Ureter (tissue), 1 donor: ENCODE measurements around the gene ADAMTSL2. TPM values are rescaled to one million over a fixed set of nuclear protein-coding genes. Genes with fewer than 3 reads are reported as not detected.
A peak's percentile ranks its signal among the peaks of the same experiment; 100 is the strongest.
"Not testable (repeated sequence)": the region's sequence is repeated elsewhere in the genome, so short reads cannot be mapped to it uniquely, and the experiment has no call there.

Experiments used
- DNase-seq: peaks from one replicate; pipeline ENCODE4 v3.0.0-alpha.2; 2020; ENCODE audit warnings: low spot score
- total RNA-seq: library from RNA; stranded (reverse); gene quantifications from one replicate; pipeline ENCODE4 v1.2.4, GENCODE V29; 2023
- donor health status: DM: yes; HTN: yes; CAD: no.

The ADAMTSL2 gene
- total RNA-seq, 1 donor from 2014 or later: 8.8 TPM

DNA sequence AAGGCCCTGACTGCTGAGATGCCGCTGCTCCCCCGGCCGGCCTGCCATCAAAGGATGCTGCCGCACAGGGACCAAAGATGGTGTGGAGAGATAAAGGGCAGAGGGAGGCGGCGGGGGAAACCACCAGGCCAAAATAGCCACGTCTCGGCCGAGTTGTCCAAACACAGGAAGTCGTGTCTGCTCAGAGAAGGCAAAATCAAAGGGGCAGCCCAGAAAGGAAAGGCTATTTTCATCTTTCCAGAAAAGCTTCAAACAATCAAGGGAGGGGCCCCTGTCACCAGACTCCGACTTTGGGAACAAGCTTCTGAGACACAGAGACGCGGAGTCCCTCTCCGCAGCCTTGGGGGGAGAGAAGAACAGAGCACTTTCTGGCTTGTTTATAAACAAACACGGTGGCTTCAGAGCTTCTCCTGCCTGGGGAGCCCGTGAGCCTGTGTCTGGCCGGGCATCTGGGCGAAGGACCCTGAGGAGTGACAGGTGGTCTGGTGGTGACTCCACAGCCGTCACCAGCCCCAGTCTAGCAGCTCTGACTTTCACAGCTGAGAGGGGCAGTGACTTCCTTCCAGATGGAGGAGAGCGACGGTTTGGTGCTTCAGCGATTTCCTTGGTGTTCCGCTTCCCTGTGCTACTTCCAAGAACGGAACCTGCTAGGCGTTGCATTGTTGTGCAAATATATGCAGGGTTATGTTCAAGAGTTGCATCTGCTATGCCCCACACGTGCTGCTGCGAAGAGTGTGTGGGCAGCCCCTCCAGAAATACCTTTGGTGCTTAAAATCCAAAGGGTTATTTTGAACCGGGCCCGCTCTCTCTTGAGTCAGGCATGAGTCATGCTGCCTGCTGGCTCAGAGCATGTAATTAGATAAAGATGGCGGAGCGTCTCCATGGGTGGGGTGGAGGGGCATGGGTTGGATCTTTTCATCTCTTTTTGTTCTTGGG, 24.0 kb downstream of the ADAMTSL2 start:
- no peak for DNase-seq

DNA sequence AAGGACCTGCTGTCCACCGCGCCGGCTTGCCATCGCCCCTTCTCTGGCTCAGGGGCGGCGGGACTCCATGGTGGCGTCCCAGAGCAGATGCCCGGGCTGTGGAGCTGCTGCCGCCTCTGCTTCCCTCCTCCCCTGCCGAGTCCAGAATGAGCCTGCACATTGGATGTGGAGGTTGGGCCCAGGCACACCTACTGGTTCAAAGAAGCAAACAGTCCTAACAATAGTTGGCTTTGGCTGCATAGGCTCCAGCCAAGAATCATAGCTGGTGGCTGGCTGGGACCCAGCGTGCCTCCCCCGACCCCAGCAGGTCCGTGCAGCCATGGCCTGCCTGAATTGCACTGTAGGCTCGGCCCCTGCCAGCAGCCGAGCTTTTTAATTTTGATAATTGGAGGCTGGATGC, 25.8 kb downstream of the ADAMTSL2 start:
- no peak for DNase-seq

DNA sequence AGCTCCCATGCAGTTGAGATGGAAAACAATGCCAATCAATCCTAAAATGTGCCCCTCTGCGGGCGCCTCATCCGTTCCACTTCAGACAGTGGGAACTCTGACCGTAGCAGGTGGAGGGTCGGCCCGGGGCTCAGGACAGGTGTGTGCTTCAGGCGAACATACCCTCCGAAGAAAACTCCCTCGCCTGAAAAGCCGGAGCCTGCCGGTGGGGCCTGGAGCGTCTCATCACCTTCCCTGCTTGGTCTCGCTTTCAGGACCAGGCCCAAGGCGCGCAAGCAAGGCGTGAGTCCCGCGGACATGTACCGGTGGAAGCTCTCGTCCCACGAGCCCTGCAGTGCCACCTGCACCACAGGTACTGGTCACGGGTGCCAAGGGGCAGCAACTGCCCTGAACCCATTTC, 26.4 kb downstream of the ADAMTSL2 start:
- DNase-seq: no peak

DNA sequence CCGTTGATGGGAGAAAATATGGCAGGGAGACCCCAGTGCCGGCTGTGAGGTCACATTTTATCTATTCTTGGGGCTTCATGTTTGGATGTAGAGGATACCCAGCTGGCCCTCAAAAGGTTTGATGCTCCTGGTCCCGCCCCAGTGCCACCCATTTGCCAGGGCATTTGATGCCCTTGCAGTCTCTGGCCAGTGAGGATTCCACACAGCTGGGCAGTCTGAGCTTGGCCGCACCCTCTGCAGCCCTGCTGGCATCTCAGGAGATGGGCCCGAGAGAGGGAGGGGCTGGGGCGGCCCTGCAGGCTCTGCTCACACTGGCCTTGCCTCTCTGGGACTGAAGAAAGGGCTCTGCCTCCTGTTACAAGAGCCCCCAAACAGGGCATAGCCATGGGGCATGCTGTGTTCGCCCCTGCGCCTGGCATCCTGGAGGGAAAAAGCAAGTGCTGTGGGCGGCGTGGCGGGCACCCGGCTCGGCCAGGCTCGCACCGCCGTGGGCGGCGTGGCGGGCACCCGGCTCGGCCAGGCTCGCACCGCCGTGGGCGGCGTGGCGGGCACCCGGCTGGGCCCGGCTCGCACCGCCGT, 27.6 kb downstream of the ADAMTSL2 start:
- DNase-seq: no peak

DNA sequence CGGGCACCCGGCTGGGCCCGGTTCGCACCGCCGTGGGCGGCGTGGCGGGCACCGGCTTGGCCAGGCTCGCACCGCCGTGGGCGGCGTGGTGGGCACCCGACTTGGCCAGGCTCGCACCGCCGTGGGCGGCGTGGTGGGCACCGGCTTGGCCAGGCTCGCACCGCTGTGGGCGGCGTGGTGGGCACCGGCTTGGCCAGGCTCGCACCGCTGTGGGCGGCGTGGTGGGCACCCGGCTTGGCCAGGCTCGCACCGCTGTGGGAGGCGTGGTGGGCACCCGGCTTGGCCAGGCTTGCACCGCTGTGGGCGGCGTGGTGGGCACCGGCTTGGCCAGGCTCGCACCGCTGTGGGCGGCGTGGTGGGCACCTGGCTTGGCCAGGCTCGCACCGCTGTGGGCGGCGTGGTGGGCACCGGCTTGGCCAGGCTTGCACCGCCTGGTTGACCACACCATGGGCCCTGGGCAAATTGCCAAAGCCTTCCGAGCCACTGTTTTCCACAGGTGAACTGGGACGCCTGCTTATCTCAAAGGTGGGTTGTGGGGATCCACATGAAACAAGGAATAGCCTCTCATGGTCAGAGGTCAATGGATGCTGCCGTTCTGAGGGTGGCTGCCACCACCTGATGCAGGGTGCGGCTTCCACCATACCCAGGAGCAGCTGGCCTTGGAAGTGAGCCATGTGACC, 28.2 kb downstream of the ADAMTSL2 start:
- no peak for DNase-seq

DNA sequence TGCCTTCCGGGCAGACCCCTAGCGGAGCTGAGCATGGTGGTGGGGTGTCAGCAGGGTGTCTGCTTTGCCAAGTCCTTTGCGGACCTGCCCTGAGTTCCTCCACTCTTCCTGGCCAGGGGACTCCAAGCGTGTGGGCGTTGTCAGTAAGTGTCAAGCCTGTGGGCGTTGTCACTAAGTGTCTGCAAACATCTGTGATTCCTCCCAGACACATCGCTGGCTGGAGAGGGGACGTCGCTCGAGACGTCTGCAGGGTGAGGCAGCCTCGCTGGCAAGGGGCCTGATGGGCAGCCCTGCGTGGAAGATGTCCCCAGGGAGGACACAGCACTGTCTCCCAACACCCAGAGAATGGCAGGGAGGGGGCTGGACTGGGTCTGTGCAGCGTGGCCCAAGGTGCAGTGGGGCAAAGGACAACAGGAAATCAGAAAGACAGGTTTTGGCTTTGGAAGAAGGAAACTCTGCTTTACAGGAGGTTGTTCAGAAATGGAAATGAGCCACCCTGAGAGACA, 28.8 kb downstream of the ADAMTSL2 start:
- DNase-seq: peak; percentile 61

DNA sequence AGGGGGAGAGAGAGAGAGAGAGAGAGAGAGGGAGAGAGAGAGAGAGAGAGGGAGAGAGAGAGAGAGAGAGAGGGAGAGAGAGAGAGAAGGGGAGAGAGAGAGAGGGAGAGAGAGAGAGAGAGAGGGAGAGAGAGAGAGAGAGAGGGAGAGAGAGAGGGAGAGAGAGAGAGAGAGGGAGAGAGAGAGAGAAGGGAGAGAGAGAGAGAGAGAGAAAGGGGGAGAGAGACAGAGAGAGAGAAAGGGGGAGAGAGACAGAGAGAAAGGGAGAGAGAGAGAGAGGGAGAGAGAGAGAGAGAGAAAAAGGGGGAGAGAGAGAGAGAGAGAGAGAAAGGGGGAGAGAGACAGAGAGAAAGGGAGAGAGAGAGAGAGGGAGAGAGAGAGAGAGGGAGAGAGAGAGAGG, 29.3 kb downstream of the ADAMTSL2 start:
- DNase-seq: not testable (repeated sequence)

DNA sequence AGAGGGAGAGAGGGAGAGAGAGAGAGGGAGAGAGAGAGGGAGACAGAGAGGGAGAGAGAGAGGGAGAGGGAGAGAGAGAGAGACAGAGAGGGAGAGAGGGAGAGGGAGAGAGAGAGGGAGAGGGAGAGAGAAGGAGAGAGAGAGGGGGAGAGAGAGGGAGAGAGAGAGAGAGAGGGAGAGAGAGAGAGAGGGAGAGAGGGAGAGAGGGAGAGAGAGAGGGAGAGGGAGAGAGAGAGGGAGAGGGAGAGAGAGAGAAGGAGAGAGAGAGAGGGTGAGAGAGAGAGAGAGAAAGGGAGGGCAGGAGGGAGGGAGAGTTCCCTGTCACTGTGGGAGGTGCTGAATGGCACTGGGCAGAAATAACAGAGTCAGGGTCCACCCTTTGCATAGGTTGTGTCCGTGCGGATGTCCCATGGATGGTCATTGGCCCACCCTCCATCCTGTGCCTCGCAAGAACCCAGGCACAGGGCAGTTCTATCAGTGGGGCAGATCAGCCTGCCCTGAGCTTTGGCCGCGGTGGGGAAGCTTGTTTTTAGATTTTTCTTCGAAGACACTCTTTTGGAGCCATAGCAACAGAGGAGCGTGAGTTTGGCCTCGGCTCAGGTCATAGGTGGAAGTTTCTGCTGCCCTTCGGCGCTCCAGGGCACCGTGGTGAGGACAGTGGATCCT, 30.1 kb downstream of the ADAMTSL2 start:
- no peak for DNase-seq

DNA sequence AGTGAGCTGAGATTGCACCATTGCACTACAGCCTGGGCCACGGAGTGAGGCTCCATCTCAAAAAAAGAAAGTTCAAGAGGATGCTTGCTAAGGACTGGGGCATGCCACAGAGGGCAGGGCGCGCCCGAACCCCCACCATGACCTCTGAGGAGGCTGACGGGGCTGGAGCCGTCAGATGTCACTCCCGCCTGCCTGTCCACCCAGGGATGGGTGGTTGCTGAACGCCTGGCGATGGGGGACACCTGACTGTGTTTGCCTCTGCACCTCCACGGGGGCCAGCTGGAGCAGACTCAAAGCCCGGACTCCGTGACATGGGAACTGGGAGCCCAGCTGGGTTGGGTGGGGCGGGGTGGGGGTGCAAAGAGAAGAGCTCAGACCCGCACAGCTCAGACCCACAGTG, 31.9 kb downstream of the ADAMTSL2 start:
- DNase-seq: no peak

DNA sequence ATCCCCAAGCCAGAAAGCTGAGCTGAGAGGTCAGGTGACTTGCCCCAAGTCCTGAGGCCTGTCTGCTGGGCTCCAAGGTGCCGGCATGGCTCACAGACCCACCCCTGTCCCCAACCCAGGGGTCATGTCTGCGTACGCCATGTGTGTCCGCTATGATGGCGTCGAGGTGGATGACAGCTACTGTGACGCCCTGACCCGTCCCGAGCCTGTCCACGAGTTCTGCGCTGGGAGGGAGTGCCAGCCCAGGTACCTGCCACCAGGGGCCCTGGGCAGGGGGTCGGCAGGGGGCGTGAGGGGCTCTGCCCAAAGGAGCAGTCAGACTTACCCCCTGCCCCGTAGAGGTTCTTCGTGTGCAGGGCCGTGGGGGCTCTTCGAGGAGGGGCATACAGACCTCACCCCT, 32.3 kb downstream of the ADAMTSL2 start:
- DNase-seq: no peak

DNA sequence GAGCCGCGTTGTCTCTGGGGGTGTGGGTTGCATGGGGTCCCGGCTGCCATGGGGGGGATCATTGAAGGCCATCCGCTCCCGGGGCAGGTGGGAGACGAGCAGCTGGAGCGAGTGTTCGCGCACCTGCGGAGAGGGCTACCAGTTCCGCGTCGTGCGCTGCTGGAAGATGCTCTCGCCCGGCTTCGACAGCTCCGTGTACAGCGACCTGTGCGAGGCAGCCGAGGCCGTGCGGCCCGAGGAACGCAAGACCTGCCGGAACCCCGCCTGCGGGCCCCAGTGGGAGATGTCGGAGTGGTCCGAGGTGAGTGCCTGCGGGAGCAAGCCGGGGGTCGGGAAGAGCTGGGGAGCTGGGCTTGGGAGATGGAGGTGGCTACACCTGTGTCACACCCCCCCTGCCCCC, 33.7 kb downstream of the ADAMTSL2 start:
- DNase-seq: no peak

DNA sequence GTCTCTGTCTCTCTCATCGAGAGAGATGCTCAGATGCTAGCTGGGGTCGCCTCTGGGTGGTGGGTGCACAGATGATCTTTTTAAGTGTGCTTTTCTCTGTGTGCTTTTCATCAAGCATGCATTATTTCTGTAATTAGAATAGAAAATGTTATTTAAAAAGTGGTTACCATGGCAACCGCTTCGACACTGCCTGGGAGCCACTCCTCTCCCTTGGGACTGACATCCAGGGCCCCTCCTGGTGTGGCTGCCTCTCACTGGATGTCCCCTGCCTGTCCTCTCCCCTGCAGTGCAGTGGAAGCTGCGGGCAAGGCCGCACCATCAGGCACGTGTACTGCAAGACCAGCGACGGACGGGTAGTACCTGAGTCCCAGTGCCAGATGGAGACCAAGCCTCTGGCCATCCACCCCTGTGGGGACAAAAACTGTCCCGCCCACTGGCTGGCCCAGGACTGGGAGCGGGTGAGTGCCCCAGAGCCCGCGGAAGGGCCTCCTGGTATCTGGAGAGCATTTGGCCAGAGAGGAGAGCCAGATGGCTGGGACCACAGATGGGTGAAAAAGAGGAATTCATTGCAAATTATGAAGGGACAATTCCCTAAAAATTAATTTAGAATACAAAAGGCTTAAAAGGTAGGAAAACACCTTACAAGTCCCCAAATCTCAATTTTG, 34.7 kb downstream of the ADAMTSL2 start:
- no peak for DNase-seq

DNA sequence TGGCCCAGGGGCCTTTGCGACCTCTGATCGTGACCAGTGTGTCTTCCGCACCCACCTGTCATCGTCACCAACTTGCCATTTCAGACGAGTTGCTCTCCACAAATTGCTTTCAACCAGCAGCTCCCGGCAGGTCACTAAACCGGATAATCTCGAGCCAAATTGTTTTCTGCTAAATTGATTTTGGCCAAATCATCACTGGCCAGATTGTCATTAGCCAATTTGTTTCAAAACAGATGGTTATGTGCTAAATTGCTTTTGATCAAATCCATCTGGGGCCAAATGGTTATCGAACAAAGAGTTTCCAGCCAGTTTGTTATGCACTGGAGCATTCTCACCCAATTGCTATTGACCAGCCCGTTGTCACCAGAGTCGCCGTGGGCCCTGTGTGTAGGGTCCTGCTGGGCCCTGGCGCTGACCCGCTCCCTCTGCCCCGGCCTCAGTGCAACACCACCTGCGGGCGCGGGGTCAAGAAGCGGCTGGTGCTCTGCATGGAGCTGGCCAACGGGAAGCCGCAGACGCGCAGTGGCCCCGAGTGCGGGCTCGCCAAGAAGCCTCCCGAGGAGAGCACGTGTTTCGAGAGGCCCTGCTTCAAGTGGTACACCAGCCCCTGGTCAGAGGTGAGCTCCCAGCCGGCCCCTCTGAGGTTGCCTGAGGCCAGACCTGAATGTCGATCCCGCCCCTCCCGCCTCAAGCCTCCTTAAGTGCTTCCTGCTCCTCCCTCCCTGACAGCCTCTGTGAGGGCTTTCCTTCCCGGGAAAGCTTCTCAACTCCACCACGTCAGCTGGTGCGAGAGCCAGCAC, 35.6 kb downstream of the ADAMTSL2 start:
- DNase-seq: no peak

DNA sequence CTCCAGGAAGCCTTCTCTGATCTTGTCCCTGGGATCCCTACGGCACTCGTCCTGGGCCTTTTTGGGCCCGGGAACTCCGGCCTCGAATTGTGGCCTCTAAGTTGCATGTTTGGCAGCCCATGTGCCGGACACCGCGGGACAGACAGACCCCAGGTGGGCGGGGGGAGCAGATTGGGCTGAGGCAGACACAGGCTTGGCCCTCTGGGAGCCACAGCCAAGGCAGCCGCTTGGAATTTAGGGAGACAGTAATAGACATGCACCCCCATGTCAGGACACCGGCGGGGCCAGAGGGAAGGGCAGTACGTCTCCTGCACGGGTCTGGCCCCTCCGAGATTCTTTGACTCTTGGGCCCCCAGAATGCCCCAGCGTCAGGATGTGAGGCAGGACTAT, 36.2 kb downstream of the ADAMTSL2 start:
- DNase-seq: no peak

DNA sequence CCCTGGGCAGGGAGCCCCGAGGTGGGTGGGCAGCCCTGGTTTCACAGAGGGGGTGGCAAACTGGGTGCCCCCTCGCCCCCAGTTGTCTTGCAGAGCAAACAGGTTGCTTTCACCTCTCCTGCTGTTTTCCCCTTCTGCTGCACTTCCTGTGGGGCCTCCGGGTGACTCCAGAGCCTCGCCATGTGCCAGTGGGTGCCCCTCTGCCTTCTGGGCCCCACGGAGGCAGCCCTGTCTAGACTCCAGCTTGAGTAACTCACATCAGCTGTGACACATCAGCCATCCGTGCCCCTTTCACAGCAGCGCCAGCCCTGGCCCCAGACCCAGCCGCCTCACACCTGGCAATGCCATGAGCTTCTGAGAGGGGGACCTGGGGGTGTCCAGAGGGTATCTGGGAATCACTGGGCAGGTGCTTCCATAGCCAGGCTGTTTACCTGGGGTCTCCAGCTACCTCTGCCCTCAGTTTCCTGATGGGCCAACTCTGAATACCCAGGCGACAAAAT, 36.9 kb downstream of the ADAMTSL2 start:
- DNase-seq: no peak

DNA sequence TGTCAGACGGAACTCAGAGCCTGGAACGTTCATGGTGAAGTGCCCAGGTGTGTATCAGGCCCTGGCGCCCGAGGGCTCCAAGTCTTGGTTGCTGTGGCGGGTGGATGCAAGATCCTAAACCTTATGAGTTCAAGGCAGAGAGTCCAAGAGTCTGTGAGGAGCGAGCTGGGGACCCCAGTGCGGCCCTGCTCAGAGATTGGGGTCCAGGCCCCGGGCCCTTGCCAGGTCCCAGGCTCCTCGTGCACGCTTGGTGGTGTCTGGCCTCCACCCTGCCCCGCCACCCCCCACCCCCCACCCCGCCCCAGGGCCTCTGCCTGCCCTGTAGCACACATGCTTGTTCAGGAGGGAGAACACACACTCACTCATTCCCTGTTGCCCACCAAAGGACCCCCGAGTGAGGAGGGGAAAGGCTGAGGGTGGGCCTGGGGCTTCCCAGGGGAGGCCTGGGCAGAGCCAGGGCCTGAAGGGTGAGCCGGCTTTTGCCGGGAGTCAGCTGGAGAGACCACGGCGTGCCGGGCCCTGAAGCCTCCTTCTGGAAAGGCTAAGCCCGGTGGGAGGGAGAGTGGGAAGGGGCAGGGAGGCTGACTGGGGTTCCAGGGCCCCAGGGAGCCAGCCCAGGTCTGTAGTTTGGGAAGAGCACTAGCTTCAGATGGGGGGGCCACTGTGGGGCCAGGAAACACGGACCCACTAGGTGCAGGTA, 37.5 kb downstream of the ADAMTSL2 start:
- no peak for DNase-seq

DNA sequence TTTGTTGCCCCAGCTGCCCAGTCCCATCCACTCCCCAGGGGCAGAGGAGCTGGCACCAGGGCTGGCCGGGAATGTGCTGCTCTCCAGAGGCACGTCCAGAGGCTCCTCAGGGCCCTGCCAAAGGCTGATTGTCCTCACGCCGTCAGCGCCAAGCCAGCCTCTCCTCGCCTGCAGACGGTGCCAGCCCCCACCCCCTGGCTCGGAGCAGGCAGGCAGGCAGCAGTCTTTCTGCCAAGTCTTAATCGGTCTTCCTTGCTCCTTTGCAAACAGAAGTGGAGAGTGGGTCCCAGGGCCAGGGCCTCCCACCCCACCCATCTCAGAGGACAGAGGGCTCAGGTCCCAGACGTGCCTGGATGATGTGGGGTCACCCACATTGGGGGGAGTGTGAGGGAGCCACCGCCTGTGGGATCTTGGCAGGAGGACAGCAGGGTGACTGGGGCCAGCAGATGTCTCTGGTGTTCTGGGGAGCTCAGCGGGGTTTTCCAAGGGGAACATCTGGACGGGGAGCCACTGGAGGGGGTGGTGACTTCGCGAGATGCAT, 38.4 kb downstream of the ADAMTSL2 start:
- peak; percentile 61 for DNase-seq

DNA sequence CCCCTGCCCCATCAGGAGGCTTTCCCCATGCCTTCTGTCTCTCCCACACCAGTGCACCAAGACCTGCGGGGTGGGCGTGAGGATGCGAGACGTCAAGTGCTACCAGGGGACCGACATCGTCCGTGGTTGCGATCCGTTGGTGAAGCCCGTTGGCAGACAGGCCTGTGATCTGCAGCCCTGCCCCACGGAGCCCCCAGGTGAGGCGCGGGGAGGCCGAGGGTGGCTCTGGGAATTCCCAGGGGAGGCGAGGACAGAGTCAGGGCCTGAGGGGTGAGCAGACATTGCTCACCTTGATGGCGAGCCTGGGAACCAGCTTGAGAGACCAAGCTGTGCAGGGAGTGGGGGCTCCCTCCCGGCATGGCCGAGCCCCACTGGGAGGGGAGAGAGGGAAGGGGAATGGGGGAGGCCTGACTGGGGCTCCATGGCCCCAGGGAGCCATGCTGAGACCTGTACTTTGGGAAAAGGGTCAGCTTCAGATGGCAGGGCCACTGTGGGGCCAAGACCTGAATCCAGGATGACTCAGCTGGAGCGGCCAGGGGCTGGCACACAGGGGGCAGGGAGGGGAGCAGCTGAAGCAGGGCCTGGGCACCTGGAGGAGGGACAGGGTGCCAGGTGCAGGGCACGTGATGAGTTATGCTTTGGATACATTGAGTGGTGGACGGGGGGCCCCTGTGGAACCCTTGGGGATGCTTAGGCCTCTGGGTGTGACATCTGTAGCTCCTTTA, 39.4 kb downstream of the ADAMTSL2 start:
- DNase-seq: no peak

DNA sequence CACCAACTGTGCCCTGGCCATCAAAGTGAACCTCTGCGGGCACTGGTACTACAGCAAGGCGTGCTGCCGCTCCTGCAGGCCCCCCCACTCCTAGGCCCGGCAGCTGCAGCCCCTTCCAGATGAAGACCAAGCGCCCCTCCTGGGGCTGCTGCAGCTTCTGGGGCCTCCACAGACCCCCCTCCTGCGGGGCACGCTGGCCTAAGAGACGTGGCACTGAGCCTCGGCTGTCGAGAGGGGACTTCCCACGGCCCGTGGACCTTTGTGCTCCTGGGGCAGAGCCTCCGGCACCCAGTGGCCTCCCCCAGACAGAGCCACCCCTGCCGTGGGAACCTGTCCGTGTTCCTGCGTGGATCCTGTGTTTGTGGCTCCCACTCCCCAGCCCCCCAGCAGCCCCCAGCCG, 40.3 kb downstream of the ADAMTSL2 start:
- no peak for DNase-seq
